NCI-H2081 treated with DMSO at 0.1 percent for 48 hours (cell line): ENCODE measurements around the gene ESR2.
"Not testable (repeated sequence)": the region's sequence is repeated elsewhere in the genome, so short reads cannot be mapped to it uniquely, and the experiment has no call there.

ENCODE experiments used
- DNase-seq: peaks from one replicate; lab custom pipeline; 2025; lab: John Stamatoyannopoulos, UW

ESR2 gene

DNA sequence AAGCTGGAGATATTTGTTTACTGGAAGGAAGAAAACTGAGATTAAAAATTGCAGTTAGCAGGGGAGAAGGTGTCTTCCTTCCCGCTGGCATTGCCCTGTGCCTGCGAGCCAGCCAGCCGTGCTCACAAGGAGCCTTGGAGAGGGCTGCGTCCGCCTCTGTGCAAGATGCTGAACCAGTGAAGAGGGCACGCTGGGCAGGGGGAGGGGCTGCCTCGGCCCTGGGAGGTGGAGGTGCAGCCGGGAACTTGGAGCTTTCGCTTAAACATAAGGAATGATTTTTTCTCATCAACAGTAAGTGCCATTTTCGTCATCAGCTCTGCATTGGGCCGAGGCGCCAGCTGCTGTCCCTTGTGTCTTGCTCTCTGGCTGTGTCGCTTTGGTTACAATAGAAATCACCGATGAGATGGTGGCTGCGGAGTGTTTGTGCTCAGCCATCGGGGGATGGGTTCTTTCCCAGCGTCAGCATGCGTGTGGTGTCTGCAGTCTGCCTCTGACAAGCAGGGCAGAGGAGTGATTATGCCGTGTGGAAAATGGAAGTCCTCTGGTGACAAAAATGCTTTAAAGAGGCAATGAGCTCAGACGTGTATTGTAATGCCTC, 97.3 kb downstream of the ESR2 start:
- DNase-seq = peak; percentile 1

DNA sequence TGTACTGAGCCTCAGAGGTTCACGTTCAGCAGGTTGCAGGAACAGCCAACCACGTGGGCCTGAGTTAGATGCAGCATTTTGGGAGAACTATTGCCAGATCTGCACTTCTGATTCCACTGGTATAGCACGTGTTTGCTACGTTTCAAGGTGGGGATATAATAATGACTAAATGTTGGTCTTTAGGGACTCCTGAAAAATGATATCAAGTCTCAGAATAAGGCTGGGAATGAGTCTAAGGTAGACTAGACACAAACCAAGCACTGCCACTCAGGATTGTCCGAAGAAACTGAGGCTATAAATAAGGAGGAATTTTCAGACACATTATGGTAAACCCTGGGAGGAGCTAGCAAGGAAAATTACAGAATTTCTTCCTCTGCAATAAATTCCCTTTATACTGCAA, 98.1 kb downstream of the ESR2 start:
- DNase-seq = no peak

DNA sequence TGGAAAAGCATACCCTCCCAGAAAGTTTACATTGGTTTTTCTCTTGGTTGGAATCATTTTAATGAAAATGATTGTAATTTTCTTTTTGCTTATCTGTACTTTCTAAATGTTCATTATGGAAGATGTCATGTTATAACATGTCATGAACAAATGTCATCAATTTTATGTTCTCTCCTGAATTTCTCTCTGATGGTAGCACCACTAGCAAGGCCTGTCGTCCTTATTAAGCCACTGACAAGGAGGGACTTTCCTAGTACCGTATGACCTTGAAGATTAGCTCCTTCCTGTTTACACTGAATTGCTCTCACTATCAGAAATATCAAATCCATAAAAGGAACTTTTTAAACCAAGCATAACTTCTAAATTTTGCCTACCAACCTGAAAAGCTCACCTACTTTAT, 99.0 kb downstream of the ESR2 start:
- no peak for DNase-seq

DNA sequence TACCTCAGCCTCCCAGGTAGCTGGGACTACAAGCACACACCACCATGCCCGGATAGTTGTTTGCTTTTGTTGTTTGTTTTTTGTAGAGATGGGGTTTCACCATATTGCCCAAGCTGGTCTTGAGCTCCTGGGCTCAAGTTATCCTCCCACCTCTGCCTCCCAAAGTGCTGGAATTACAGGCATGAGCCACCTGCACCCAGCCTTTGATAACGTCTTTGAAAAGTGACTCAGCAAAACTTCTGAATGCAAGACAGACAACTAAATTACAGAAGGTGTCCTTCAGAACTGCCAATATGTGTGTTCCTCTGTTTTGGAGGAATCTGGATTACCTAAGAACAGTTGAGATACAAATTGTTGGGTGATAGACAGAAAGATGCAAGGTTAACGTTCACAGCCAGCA, 99.8 kb downstream of the ESR2 start:
- no peak for DNase-seq

DNA sequence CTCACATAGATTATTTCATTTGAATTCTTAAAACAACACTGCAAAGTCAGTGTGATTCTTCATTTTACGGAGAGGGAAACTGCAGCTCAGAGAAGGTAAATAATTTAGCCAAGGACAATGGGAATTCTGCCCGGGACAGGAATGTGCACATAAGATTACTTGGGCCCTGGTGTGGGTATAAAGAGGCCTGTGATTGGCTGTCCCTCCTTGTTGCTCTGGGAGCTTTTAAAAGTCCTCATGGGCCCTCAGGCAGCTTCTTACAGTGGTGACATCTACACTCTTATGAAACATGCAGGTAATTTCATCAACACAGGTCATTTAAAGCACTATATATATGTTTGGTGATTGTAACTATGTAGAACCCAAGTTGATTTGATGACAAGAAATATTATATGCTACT, 100.3 kb downstream of the ESR2 start:
- no peak for DNase-seq

DNA sequence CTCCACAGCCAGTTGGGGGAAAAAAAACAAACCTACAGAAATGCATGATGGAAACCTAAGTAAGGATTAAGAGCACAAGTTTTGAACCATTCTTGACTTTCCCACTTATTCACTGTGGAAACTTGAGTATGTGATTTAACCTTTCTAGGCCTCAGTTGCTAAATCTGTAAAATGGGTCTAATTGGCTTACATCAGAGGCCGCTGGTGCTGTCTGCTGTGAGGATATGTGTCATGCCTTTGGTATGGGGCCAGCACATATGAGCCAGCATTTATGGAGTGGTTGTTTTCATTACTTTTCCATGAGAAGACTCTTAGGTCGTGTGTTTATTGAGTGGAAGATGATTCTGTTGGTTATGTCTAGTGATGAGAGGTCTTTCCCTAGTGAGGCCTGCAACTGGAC, 102.4 kb downstream of the ESR2 start:
- no peak for DNase-seq

DNA sequence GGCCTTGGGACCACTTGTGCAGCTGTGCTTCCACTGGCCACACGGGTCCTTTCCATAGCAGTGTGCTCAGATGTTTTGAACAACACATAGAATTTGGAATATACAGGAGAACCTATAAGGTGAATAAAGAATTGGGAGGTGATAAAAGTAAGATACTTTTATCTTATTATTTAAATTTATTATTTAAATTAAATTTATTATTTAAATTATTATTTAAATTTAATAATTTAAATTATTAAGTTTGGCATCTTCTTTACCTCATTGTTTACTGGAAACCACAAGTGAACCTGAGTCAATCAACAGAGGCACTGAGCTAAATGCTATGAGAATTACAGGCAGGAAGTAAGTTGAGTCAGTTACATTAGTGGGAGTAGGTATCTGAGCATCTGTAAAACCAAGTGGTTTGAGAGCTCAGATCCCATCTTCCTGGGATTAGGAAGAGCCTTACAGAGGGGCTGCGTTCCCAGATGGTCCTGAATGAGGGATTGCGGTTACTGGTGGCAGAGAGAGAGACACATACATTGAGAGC, 103.1 kb downstream of the ESR2 start:
- no peak for DNase-seq

DNA sequence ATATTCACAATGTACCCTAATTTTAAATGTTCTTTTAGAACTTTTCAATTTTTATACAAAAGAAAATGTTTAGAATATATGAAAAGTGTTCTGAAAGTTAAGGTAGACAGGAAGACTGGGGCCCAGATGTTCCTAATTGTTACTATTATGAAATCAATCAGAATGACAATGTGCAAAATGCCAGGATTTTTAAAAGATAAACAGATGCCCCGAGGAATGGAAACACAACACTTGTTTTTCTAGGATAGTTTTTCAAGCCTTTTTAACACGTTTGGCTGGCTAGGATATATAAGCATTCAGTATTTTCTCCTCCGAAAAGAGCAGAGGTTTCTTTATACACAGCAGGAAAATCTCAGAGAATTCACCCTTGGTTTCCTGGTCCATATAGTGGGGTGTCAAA, 106.8 kb downstream of the ESR2 start:
- DNase-seq = no peak

DNA sequence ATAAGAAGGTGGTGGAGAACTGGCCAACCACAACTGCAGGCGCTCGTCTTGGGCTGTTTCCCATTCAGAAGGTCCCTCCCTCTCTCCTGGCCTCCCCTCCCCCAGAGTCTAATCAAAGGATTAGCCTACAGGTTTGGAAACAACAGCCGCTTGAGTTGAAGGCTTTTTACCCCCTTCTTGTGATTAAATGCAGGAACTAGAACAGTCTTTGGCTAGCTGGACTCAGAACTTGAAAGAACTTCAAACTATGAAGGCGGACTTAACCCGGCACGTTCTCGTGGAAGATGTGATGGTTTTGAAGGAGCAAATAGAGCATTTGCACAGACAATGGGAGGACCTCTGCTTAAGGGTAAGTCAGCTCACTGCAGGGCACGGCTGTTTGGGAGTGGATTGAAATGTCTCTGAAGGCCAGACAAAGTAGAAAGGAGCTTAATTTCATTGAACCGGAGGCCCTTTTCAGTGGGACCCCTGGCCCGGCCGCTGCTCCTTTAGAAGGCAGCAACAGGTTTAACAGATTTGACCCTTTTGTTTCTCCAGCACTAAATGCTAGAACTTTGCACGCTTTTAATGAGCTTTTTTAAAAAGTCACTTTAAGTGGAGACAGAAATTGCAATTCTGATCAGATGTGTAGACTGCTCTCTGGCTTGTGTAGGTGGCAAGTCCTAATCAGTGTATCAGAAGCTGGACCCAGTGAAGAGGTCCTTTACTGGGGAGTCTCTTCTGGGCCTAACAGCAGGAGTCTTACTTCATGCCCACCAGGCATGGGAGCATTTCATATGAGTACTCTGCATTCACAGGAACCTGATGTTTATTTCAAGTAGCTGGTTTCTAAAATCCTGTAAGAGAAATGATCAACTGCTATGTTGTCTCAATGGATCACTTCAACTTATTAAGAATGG, 107.7 kb downstream of the ESR2 start:
- no peak for DNase-seq

DNA sequence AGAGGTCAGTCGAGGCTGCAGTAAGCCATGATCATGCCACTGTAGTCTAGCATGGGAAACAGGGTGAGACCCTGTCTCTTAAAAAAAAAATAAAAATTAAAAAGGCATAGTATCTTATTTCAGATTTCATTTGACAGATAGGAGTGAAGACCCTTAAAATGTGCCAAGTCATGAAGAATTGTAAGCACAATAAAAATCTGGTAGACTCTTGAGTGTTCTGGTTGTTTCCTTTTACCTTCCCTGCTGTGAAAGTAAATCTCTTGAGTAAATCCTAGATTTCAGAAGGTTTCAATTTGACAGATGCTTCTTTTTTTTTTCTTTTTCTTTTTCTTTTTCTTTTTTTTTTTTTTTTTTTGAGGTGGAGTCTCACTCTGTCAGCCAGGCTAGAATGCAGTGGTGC, 109.0 kb downstream of the ESR2 start:
- no peak for DNase-seq

DNA sequence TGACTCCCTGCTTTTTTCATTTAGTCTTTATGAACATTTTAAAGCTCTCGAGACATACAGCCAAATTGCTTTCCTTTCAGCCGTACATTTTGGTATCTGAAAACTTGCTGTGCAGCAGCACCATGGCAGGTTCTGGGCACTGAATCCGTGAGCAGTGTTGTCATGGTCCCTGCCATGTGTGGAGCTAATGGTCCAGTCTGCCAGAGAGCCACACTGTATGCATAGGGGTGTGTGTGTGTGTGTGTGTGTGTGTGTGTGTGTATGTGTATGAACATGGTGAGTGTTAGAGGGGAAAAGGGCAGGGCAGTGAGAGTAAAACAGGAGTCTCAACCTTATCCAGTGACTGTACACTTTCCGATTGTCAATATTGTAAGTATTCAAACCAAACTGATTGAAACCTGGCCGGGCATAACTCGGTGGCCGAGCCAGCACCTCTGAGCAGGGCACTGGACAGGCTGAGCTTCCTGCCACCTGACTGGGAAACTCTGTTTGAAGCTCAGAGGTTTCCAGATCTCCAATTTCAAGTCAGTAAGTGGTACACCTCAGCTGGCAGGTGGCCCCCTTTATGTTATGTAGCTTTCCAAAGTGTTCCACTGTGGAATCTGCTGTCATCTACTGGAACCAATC, 110.0 kb downstream of the ESR2 start:
- DNase-seq = no peak

DNA sequence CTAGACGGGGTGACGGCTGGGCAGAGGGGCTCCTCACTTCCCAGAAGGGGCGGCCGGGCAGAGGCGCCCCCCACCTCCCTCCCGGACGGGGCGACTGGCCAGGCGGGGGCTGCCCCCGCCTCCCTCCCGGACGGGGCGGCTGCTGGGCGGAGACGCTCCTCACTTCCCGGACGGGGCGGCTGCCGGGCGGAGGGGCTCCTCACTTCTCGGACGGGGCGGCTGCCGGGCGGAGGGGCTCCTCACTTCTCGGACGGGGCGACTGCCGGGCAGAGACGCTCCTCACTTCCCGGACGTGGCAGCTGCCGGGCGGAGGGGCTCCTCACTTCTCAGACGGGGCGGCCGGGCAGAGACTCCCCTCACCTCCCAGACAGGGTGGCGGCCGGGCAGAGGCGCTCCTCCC, 111.3 kb downstream of the ESR2 start:
- DNase-seq = not testable (repeated sequence)

DNA sequence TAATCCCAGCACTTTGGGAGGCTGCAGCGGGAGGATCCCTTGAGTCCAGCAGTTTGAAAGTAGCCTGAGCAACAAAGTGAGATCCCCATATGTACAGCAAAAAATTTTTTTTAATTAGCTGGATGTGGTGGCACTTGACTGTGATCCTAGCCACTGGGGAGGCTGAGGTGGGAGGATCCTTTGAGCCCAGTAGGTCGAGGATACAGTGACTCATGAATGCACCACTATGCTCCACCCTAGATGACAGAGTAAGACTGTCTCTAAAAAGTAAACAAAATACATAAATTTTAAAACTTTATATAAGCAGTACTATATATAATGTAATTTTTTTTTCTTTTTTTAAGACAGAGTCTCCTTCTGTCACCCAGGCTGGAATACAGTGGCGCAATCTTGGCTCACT, 115.4 kb downstream of the ESR2 start:
- DNase-seq = no peak

DNA sequence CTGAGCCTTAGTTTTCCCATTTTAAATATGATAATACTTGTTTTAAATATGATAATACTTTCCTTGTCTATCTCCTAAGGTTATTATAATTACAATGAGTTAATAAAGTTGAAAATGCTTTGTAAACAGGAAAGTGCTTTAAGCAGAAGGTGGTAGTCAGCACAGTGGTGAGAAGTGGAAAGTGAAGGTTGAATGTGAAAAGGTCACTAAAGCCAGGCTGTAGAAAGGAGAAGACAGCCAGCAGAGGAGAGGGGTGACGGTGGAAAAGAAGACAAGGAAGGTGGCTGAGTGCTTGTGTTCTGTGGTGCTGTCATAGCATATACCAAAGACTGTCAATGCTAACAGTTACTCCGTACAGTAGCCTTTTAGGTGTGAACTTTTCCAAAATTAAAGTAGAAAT, 117.8 kb downstream of the ESR2 start:
- DNase-seq = no peak

DNA sequence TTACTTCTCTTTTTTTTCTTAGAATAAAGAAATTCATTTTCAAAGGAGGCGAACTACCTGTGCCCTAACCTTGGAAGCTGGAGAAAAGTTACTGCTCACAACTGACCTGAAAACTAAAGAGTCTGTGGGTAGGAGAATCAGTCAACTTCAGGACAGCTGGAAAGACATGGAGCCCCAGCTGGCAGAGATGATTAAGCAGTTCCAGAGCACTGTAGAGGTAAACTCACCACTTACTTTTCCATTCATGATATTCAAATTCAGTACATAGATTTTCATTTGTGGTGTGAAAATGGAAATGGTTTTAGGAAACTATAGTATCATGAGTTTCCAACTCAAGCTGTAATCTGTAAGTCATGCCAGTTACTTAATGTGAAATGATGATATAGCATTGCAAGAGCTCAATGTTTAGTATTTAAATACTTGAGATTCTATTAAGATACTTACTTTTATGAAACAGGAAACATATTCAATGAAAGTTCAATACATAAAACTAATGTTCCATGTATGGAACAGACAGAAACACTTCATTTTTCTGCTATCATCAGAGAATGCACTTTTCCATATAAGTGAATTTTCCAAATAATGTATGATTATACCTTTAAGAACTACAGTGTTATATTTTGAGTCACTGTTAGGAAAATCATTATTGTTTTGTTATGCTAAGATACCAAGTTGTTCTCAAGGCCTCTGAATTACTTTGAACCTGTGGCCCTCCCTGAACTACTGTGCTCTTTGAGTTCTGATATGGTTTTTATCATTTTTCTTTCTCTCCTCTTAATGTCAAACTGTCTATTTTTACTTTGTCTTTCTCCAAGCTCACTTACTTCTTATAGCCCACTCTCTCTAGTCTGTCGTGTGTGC, 119.0 kb downstream of the ESR2 start:
- no peak for DNase-seq

DNA sequence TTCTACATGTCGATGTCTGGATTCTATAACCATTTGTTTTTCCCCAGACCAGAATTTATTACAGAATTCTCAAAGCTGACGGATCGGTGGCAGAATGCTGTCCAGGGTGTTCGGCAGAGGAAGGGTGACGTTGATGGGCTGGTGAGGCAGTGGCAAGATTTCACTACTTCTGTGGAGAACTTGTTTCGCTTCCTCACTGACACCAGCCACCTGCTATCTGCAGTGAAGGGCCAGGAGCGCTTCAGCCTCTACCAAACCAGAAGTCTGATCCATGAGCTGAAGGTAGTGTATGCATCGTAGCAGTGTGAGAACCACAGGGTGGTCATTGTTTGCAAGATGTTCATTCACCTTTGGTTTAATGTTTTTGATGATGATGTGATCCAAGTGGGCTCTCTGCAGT, 124.0 kb downstream of the ESR2 start:
- DNase-seq = no peak

DNA sequence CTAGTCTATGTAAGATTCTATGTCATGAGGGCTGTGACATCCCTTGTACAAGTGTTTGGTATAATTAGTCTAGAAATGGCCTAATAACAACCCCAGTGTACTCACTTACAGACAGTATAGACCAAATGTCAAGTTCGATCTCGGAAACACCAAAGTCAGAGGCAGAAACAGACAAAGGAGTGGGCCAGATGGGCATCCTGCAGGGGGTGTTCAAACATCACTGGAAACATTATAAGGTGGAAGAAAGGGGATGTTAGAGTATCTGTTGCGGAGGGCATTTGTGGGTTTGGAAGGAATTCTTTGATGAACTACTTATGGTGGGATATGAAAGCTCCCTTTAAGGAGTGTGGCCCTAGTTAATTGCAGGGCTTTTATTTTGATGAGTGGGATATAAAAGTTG, 134.6 kb downstream of the ESR2 start:
- DNase-seq = no peak

DNA sequence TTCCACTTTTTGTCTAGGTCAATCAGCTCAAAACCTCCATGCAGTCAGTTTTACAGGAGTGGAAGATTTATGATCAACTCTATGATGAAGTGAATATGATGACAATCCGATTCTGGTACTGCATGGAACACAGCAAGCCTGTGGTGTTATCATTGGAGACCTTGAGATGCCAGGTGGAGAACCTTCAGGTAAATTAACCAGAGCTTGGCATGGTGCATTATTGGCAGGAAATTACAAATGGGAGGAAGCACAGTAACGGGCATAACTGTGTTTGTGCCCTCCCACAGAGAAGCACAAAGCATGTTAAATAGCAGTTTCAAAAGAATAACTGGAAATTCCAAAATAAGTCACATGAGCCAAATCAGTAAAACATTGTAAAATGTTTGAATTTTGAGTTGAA, 135.6 kb downstream of the ESR2 start:
- DNase-seq = no peak

DNA sequence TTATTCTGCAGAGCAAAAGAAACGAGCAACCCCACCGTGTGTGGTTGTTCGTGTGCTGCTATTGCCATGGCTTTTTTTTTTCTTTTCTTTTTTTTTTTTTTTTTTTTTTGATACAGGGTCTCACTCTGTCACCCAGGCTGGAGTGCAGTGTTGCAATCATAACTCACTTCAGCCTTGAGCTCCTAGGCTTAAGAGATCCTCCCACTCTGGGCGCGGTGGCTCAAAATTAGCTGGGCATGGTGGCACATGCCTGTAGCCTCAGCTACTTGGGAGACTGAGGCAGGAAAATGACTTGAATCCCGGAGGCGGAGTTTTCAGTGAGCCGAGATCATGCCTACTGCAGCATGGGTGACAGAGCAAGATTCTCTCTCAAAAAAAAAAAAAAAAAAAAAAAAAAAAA, 144.2 kb downstream of the ESR2 start:
- DNase-seq = no peak

DNA sequence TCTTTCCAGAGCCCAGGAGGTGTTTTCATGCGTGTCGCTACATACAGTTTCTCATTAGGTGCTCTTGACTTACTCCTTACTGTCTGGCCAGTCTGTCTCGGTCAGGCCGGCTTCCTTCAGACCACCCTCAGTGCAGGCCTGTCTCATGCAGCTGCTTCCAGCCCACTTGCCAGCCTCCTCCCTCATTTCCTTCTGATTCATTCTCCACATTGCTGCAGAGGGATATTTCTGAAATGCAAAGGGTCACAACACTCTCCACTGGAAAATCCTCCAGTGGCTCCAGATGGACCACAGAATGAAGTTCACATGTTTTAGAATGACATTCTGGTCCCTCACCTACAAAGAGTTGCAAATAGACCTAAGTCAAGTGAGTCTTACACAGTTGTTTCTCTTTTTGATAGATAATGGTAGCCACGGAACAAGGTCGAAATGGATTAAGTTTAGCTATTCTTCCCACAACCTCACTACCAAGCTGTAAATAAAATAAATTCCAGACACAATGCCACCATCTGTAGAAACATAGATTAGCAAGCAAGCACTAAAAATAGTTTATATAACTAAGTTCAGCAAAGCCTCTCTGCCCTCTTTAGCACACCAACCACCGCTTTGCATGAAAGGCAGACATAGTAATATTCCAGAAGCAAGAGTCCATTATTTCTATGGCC, 146.9 kb downstream of the ESR2 start:
- no peak for DNase-seq

DNA sequence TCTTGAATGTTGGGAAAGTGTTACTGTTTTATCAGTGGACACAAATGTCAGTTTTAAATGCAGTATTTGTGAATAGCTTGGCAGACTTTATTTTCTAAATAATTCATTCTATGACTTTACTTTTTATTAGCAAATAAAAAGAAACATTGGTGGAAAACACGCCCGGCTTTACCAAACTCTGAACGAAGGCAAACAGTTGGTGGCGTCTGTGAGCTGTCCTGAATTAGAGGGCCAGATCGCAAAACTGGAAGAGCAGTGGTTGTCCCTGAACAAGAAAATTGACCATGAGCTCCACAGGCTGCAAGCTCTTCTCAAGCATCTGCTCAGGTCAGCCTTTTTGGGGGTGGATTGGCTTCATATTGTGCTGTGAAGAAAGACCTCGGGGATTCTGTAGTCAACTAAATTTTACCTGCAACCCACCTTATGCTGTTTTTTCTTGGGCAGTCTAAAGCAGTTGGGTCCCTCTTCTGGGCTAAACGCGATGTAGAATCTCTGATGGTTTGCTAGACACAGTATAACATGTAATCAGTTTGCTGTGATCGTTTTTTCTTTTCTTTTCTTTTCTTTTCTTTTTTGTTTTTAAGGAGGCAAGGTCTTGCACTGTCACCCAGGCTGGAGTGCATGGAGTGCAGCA, 156.4 kb downstream of the ESR2 start:
- DNase-seq = no peak
